HepG2 (cell line): Measurements from ENCODE around the gene PCED1B. TPM values are rescaled to one million over a fixed set of nuclear protein-coding genes. Genes with fewer than 3 reads are reported as not detected.

Experiments used
- ATAC-seq: fragments of 200-7000 bp; cut with Tn5 transposase; 3 replicates; pipeline ENCODE4 v1.9.1; 2020; ENCODE audit warnings: mild to moderate bottlenecking, moderate library complexity
- BruUV-seq: library from RNA; stranded (reverse); fragments of 400-500 nt; replicated peaks from 2 replicates; lab custom pipeline; 2021; lab: Mats Ljungman, UMichigan
- CTCF ChIA-PET: fragments of 300-600 bp; formaldehyde crosslinking; extraction: SDS; loops from one replicate; lab custom pipeline; 2021; ENCODE audit warnings: low total read pairs, inconsistent platforms, low intra/inter-chr PET ratio; lab: Yijun Ruan, JAX
- POLR2A ChIA-PET: fragments of 350-600 bp; sonication (Branson Sonifier 250); formaldehyde crosslinking; loops from one replicate; lab custom pipeline; 2020; ENCODE audit warnings: antibody characterized with exemption, inconsistent platforms; lab: Yijun Ruan, JAX
- DNase-seq: peaks from one replicate; pipeline ENCODE4 v3.0.0-alpha.2; 2015; ENCODE audit warnings: low spot score
- FAIRE-seq: peaks from 3 replicates; lab custom pipeline; 2011; peaks lifted over from hg19 to GRCh38; lab: Jason Lieb, UNC
- H2AFZ ChIP-seq: one replicate; pipeline ENCODE4 v1.6.1; 2011; ENCODE audit warnings: low read length, inconsistent platforms
- H3K27ac ChIP-seq: fragments of 300-600 bp; 3 replicates; pipeline ENCODE4 v1.8.0; 2011; ENCODE audit warnings: mixed run types, mild to moderate bottlenecking, mixed read lengths, low read length, inconsistent platforms; ENCODE audit not compliant: insufficient read depth; ENCODE audit errors: extremely low read length
- H3K27me3 ChIP-seq, 2 experiments: fragments of 200-600 bp in 1 of 2; 2 replicates in 1 of 2; 3 replicates in 1 of 2; pipeline versions ENCODE4 v1.6.0 to v1.8.0; 2011; ENCODE audit warnings: low read length in 2 of 2, mild to moderate bottlenecking in 2 of 2, moderate library complexity in 2 of 2, inconsistent platforms in 1 of 2; ENCODE audit not compliant: insufficient read depth in 2 of 2, control insufficient read depth in 1 of 2
- H3K36me3 ChIP-seq, 2 experiments: fragments of 200-600 bp in 1 of 2; replicated peaks in 1 of 2; 2 replicates in 1 of 2; 3 replicates in 1 of 2; pipeline versions ENCODE4 v1.5.1 to v1.8.0; 2011; ENCODE audit warnings: low read length in 2 of 2, inconsistent platforms in 1 of 2; ENCODE audit not compliant: insufficient read depth in 2 of 2, control insufficient read depth in 1 of 2
- H3K4me1 ChIP-seq: 2 replicates; pipeline ENCODE4 v1.5.1; 2012; ENCODE audit warnings: low read length, inconsistent platforms; ENCODE audit not compliant: insufficient read depth
- H3K4me2 ChIP-seq: 2 replicates; pipeline ENCODE4 v1.6.0; 2011; ENCODE audit warnings: low read depth, low read length, inconsistent platforms
- H3K4me3 ChIP-seq, 3 experiments: fragments of 200-600 bp in 1 of 3; sonication (generic), shearing (Covaris generic) in 1 of 3; replicated peaks in 1 of 3; 2 replicates each; pipeline ENCODE4 v1.5.1; 2011 to 2016; ENCODE audit warnings: low read length in 3 of 3, inconsistent platforms in 2 of 3, low read depth in 2 of 3, mild to moderate bottlenecking in 2 of 3, control low read depth in 1 of 3, mixed read lengths in 1 of 3; ENCODE audit not compliant: insufficient read depth in 1 of 3
- H3K79me2 ChIP-seq: one replicate; pipeline ENCODE4 v1.6.1; 2011; ENCODE audit warnings: low read length, inconsistent platforms; ENCODE audit not compliant: insufficient read depth
- H3K9ac ChIP-seq: 2 replicates; pipeline ENCODE4 v1.6.0; 2011; ENCODE audit warnings: mild to moderate bottlenecking, low read depth, low read length, inconsistent platforms; ENCODE audit not compliant: insufficient read depth
- H3K9me3 ChIP-seq: 2 replicates; pipeline ENCODE4 v1.5.1; 2012; ENCODE audit warnings: mild to moderate bottlenecking, low read length
- H4K20me1 ChIP-seq: 2 replicates; pipeline ENCODE4 v1.6.0; 2011; ENCODE audit warnings: inconsistent platforms, mild to moderate bottlenecking, low read length, moderate library complexity; ENCODE audit not compliant: insufficient read depth
- HES4 ChIP-seq: sonication (generic); formaldehyde crosslinking; IDR thresholded peaks from 2 replicates; pipeline ENCODE4 v1.9.0; 2021; ENCODE audit warnings: mild to moderate bottlenecking, missing genetic modification reagents, borderline replicate concordance
- HNF4G ChIP-seq, 2 experiments: sonication (generic) in 1 of 2; formaldehyde crosslinking in 1 of 2; IDR thresholded peaks; 2 replicates each; pipeline versions ENCODE4 v1.4.0 to v1.6.1; 2011 to 2020; ENCODE audit warnings: borderline replicate concordance in 2 of 2, low read depth in 2 of 2, mild to moderate bottlenecking in 2 of 2, low read length in 1 of 2, missing genetic modification reagents in 1 of 2, moderate library complexity in 1 of 2
- HNRNPK ChIP-seq: fragments of 200-400 bp; formaldehyde crosslinking; IDR thresholded peaks from 2 replicates; pipeline ENCODE4 v1.6.1; 2018; ENCODE audit warnings: low read length, low read depth, moderate library complexity, mild to moderate bottlenecking; ENCODE audit not compliant: poor library complexity, severe bottlenecking
- NFIB ChIP-seq: sonication (generic); formaldehyde crosslinking; IDR thresholded peaks from 2 replicates; pipeline ENCODE4 v1.9.0; 2021; ENCODE audit warnings: missing genetic modification reagents, mild to moderate bottlenecking, borderline replicate concordance
- SMARCE1 ChIP-seq: fragments of 450-650 bp; IDR thresholded peaks from 2 replicates; pipeline ENCODE4 v1.6.1; 2017; ENCODE audit warnings: borderline replicate concordance
- SRSF9 ChIP-seq: fragments of 200-400 bp; formaldehyde crosslinking; IDR thresholded peaks from 2 replicates; pipeline ENCODE4 v1.6.1; 2018; ENCODE audit warnings: borderline replicate concordance, mild to moderate bottlenecking, low read depth, low read length; ENCODE audit not compliant: insufficient read depth, poor library complexity, severe bottlenecking
- U2AF2 ChIP-seq: fragments of 200-400 bp; formaldehyde crosslinking; IDR thresholded peaks from 2 replicates; pipeline ENCODE4 v1.6.1; 2017; ENCODE audit warnings: low read depth, mild to moderate bottlenecking, low read length
- ZNF7 ChIP-seq: IDR thresholded peaks from 2 replicates; pipeline ENCODE4 v1.6.1; 2016; ENCODE audit warnings: missing biosample characterization, missing genetic modification reagents
- WGBS: methylation state at CpG from one replicate; pipeline ENCODE4 v1.1.6; 2017; ENCODE audit warnings: low lambda C conversion rate; 5-methylcytosine and 5-hydroxymethylcytosine counted together
- in situ Hi-C: cut with HindIII; loops from 2 replicates; pipeline ENCODE4 v1.10.0; 2017; ENCODE audit warnings: low pct_unique_long_range_greater_than_20kb; ENCODE audit not compliant: extremely low pct_ligation_motif_present
- intact Hi-C: fragments of 100-400 bp; cut with micrococcal nuclease; formaldehyde crosslinking; loops from one replicate; pipeline ENCODE4 v1.10.0; 2022; ENCODE audit not compliant: unreplicated experiment
- polyA plus RNA-seq, 8 experiments: library from polyadenylated mRNA; depleted of rRNA in 3 of 8; stranded (reverse) in 7 of 8; unstranded in 1 of 8; fragments of >200 nt; fragmentation: Illumina TruSeq in 4 of 8; extraction: Trizol in 4 of 8; gene quantifications; 2 replicates each; pipeline versions ENCODE4 v1.2.1 to v1.2.3, GENCODE V29; 2011 to 2016; ENCODE audit warnings: low read depth in 4 of 8, missing spikeins in 1 of 8, mixed read lengths in 1 of 8; ENCODE audit not compliant: insufficient read depth in 1 of 8
- total RNA-seq, 5 experiments: library from RNA; depleted of rRNA; stranded (reverse); fragments of >200 nt; fragmentation: Illumina TruSeq; extraction: Trizol; gene quantifications; 2 replicates each; pipeline ENCODE4 v1.2.3, GENCODE V29; 2016; ENCODE audit warnings: low read depth in 1 of 5

The PCED1B gene
- total and polyA plus RNA-seq, 2 of the 13 experiments (the other 11 are each of a cell fraction or from before 2014, with no cell fraction given) = 0.11 to 0.37 TPM

DNA sequence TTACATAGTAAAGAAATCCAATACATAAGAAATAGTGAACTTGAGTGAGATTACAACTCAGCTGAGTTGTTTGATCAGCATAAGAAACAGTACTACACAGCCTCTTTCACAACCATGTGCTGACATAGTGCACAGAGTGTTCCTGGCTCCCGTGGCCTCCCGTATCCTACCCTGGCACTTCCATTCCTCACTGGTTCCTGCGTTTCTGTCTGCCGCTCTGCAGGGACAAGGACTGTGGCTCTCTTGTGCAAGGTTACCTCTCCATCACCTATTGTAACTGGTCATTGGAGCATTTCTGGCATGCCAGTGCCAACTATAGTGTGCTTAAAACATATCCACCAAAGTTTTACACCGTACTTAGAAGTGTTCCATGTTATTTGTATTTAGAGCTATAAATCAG is 46.3 kb upstream of the PCED1B start:
- in situ Hi-C loops = no loop called here
- Histone ChIP-seq H3K27ac (no peak overlapping the region), H3K4me2 (no peak overlapping the region), H3K4me1 (no peaks in the 10 kb centered on the region), H3K27me3 (peaks cover 0 to 5% of the 10 kb centered on the region in 2 experiments; a peak in 2 of 5 replicates), H3K4me3 (no peak overlapping the region), H3K36me3 (no peaks in the 10 kb centered on the region), H3K9ac (no peak overlapping the region), H3K9me3 (no peaks in the 10 kb centered on the region), H4K20me1 (no peaks in the 10 kb centered on the region), H2AFZ (no peak overlapping the region), H3K79me2 (no peaks in the 10 kb centered on the region)
- intact Hi-C loops = loop anchor here (2.0 to 5.0 kb wide), 2 partner anchors 364 to 654 kb away; no protein-coding TSS in a partner anchor
- no peak; the same call in 2 of the 3 replicates for ATAC-seq
- CTCF ChIA-PET = interaction anchor here (0.6 to 2.3 kb wide), 5 partner anchors 274 to 653 kb away, joined by 3 to 29 read pairs (median 3); no protein-coding TSS in a partner anchor
- 13% methylated on average over 5 of the region's 5 CpGs for WGBS
- DNase-seq = no peak
- FAIRE-seq = no peak
- POLR2A ChIA-PET = no interaction called here
- no TSS peak for BruUV-seq
- TF ChIP-seq ZNF7 (no peak), HNRNPK (no peak), HNF4G (IDR thresholded peaks at IDR 0.05; ENCODE audit: borderline replicate concordance, low read depth, low read length) (no peak), HNF4G (CRISPR knock-in tag; IDR thresholded peaks at IDR 0.05; ENCODE audit: borderline replicate concordance, low read depth) (no peak), HES4 (no peak), NFIB (CRISPR knock-in tag) (no peak), SRSF9 (no peak), U2AF2 (no peak), SMARCE1 (no peak)
